ENCODE data around the gene PARD3B.

The PARD3B gene

DNA sequence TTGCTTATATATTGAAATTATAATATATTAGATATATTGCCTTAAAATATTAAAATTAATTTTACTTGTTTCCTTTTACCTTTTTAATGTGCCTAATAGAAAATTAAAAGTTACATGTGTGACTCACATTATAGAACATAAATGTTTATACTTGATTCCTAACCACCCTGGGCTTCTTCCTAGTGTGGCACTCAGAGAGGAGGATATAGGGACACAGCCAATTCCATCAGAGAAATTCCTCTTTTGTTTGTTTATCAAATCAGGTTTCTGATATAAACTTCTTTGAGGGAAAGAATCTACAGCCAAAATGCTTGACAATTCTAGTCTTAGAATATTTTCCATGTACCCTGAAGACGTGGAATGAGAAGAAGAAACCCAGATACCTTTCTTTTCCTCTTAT is 788.1 kb downstream of the PARD3B start:
- Histone ChIP-seq H3K79me2 (ENCODE audit: control insufficient read depth, low read length) (no peaks in the 10 kb centered on the region), H3K4me2 (ENCODE audit: low read length) (no peak overlapping the region), H3K36me3 (ENCODE audit: control insufficient read depth, low read length) (no peaks in the 10 kb centered on the region), H3F3A (ENCODE audit: control insufficient read depth, insufficient read depth) (no peaks in the 10 kb centered on the region), H3K9me3 (ENCODE audit: control insufficient read depth, insufficient read depth, low read length) (no peaks in the 10 kb centered on the region), H3K9me2 (replicated peaks; ENCODE audit: control insufficient read depth, low read length) (no peaks in the 10 kb centered on the region), H3K27me3 (ENCODE audit: control insufficient read depth, low read length) (no peaks in the 10 kb centered on the region), H3K4me1 (ENCODE audit: control insufficient read depth, low read length) (no peaks in the 10 kb centered on the region), H4K20me1 (ENCODE audit: control insufficient read depth, insufficient read depth, low read depth, low read length) (no peaks in the 10 kb centered on the region), H3K27ac (ENCODE audit: low read depth, low read length) (no peak overlapping the region), H3K4me3 (ENCODE audit: low read length) (no peak overlapping the region)
- TF ChIP-seq, protein P1, sequence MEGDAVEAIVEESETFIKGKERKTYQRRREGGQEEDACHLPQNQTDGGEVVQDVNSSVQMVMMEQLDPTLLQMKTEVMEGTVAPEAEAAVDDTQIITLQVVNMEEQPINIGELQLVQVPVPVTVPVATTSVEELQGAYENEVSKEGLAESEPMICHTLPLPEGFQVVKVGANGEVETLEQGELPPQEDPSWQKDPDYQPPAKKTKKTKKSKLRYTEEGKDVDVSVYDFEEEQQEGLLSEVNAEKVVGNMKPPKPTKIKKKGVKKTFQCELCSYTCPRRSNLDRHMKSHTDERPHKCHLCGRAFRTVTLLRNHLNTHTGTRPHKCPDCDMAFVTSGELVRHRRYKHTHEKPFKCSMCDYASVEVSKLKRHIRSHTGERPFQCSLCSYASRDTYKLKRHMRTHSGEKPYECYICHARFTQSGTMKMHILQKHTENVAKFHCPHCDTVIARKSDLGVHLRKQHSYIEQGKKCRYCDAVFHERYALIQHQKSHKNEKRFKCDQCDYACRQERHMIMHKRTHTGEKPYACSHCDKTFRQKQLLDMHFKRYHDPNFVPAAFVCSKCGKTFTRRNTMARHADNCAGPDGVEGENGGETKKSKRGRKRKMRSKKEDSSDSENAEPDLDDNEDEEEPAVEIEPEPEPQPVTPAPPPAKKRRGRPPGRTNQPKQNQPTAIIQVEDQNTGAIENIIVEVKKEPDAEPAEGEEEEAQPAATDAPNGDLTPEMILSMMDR (IDR thresholded peaks at IDR 0.05; ENCODE audit: low read depth, low read length, poor library complexity, severe bottlenecking): no peak
- no peak for TF ChIP-seq EZH2phosphoT487 (IDR thresholded peaks at IDR 0.05; ENCODE audit: borderline replicate concordance, low read length)

DNA sequence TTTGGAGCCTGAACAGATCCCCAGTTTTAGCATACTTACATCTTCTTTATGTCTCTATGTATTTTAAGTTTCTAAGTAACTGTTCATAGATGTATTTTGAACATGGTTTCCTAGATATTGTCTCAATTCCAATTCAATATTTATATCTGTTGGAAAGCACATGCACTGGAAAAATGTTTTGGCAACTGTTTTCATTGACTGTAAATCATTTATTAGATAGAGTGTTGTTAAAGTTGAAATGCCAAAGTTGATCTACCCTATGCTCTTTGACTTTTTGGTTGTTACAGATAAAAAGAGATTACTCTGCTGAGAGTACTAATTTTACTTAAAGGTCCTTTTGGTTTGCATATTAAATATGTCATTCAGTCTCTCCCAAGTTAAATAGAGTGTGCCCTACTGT is 792.0 kb downstream of the PARD3B start:
- no peaks in the 10 kb centered on the region for H3K79me2 ChIP-seq (ENCODE audit: control insufficient read depth, low read length)
- H3K27me3 ChIP-seq (ENCODE audit: control insufficient read depth, low read length): no peaks in the 10 kb centered on the region
- no peak overlapping the region for H3K4me2 ChIP-seq (ENCODE audit: low read length)
- no peak for TF ChIP-seq EZH2phosphoT487 (IDR thresholded peaks at IDR 0.05; ENCODE audit: borderline replicate concordance, low read length)
- TF ChIP-seq, protein P1 (IDR thresholded peaks at IDR 0.05; ENCODE audit: low read depth, low read length, poor library complexity, severe bottlenecking): no peak
- H3K9me2 ChIP-seq (replicated peaks; ENCODE audit: control insufficient read depth, low read length): no peaks in the 10 kb centered on the region
- H3K4me3 ChIP-seq (ENCODE audit: low read length): no peak overlapping the region
- no peaks in the 10 kb centered on the region for H3K36me3 ChIP-seq (ENCODE audit: control insufficient read depth, low read length)
- H3K27ac ChIP-seq (ENCODE audit: low read depth, low read length): no peak overlapping the region
- no peaks in the 10 kb centered on the region for H4K20me1 ChIP-seq (ENCODE audit: control insufficient read depth, insufficient read depth, low read depth, low read length)
- no peaks in the 10 kb centered on the region for H3K9me3 ChIP-seq (ENCODE audit: control insufficient read depth, insufficient read depth, low read length)
- no peaks in the 10 kb centered on the region for H3K4me1 ChIP-seq (ENCODE audit: control insufficient read depth, low read length)
- no peaks in the 10 kb centered on the region for H3F3A ChIP-seq (ENCODE audit: control insufficient read depth, insufficient read depth)

DNA sequence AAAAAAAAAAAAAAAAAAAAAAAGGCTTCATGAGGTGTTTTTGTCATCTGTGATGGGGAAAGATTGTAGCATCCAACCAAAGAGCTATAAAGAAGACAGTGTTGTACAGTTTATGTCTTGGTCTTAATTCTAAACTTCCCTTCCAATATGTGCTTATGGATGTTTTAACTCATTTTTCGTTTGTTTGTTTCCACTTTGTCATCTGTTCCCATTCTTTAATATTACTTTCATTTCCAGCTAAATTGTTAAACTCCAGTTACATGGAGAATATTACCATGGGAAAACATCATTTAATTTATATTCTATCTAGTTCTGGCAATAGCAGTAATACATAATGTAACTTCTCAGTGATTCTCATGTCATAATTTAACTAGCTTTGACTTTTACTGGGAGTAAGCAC is 792.9 kb downstream of the PARD3B start:
- Histone ChIP-seq H3K27me3 (ENCODE audit: control insufficient read depth, low read length) (no peaks in the 10 kb centered on the region), H4K20me1 (ENCODE audit: control insufficient read depth, insufficient read depth, low read depth, low read length) (no peaks in the 10 kb centered on the region), H3K9me3 (ENCODE audit: control insufficient read depth, insufficient read depth, low read length) (no peaks in the 10 kb centered on the region), H3K4me3 (ENCODE audit: low read length) (no peak overlapping the region), H3F3A (ENCODE audit: control insufficient read depth, insufficient read depth) (no peaks in the 10 kb centered on the region), H3K9me2 (replicated peaks; ENCODE audit: control insufficient read depth, low read length) (no peaks in the 10 kb centered on the region), H3K27ac (ENCODE audit: low read depth, low read length) (no peak overlapping the region), H3K4me2 (ENCODE audit: low read length) (no peak overlapping the region), H3K79me2 (ENCODE audit: control insufficient read depth, low read length) (no peaks in the 10 kb centered on the region), H3K4me1 (ENCODE audit: control insufficient read depth, low read length) (no peaks in the 10 kb centered on the region), H3K36me3 (ENCODE audit: control insufficient read depth, low read length) (no peaks in the 10 kb centered on the region)
- no peak for TF ChIP-seq EZH2phosphoT487 (IDR thresholded peaks at IDR 0.05; ENCODE audit: borderline replicate concordance, low read length)
- TF ChIP-seq, protein P1 (IDR thresholded peaks at IDR 0.05; ENCODE audit: low read depth, low read length, poor library complexity, severe bottlenecking): no peak

DNA sequence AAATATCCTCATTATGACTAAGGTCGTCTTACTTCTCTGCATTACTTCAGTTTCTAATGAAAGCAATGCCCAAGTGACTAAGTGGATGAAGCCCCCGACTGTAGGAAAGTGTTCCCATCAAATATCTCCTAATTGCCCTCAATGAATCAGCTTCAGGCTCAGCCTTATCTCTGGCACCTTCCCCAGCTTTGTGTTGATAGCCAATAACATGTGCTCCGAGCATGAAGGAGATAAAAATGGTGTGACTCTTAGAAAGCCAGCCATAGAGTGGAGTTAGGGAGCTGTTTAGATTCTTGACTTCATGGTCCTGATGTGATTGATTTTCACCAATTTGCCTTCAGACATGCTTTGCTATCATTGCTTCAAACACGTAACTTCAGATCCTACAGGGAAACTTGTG is 797.8 kb downstream of the PARD3B start:
- no peaks in the 10 kb centered on the region for H3K79me2 ChIP-seq (ENCODE audit: control insufficient read depth, low read length)
- no peaks in the 10 kb centered on the region for H3K9me3 ChIP-seq (ENCODE audit: control insufficient read depth, insufficient read depth, low read length)
- H3K27me3 ChIP-seq (ENCODE audit: control insufficient read depth, low read length): no peaks in the 10 kb centered on the region
- H3K36me3 ChIP-seq (ENCODE audit: control insufficient read depth, low read length): no peaks in the 10 kb centered on the region
- no peaks in the 10 kb centered on the region for H4K20me1 ChIP-seq (ENCODE audit: control insufficient read depth, insufficient read depth, low read depth, low read length)
- no peak overlapping the region for H3K27ac ChIP-seq (ENCODE audit: low read depth, low read length)
- H3F3A ChIP-seq (ENCODE audit: control insufficient read depth, insufficient read depth): no peaks in the 10 kb centered on the region
- H3K4me2 ChIP-seq (ENCODE audit: low read length): no peak overlapping the region
- TF ChIP-seq EZH2phosphoT487 (IDR thresholded peaks at IDR 0.05; ENCODE audit: borderline replicate concordance, low read length): no peak
- TF ChIP-seq, protein P1 (IDR thresholded peaks at IDR 0.05; ENCODE audit: low read depth, low read length, poor library complexity, severe bottlenecking): no peak
- no peaks in the 10 kb centered on the region for H3K4me1 ChIP-seq (ENCODE audit: control insufficient read depth, low read length)
- H3K4me3 ChIP-seq (ENCODE audit: low read length): no peak overlapping the region
- no peaks in the 10 kb centered on the region for H3K9me2 ChIP-seq (replicated peaks; ENCODE audit: control insufficient read depth, low read length)
